Psoas muscle (tissue), 8 donors: ENCODE results near the gene MRPL1. TPM values are rescaled to one million over a fixed set of nuclear protein-coding genes. Genes with fewer than 3 reads are reported as not detected.

Experiments
- ATAC-seq, 4 donors: fragments of 200-7000 bp; cut with Tn5 transposase; one replicate each; pipeline ENCODE4 v1.9.1; 2020; ENCODE audit warnings: moderate library complexity in 3 of 4, mild to moderate bottlenecking in 2 of 4
- DNase-seq, 2 donors: peaks; one replicate each; pipeline ENCODE4 v3.0.0-alpha.2; 2020
- H3K27ac ChIP-seq: fragments of 200-600 bp; one replicate; pipeline ENCODE4 v1.8.0; 2022
- H3K27me3 ChIP-seq, 3 donors: fragments of 200-600 bp in 1 of 3; one replicate each; pipeline versions ENCODE4 v1.6.1 to v1.8.0; 2013 to 2022; ENCODE audit warnings: low read length in 2 of 3, mild to moderate bottlenecking in 2 of 3, moderate library complexity in 1 of 3; ENCODE audit not compliant: insufficient read depth in 3 of 3
- H3K36me3 ChIP-seq, 2 donors: fragments of 200-600 bp in 1 of 2; one replicate each; pipeline versions ENCODE4 v1.6.1 to v1.8.0; 2013 to 2022; ENCODE audit warnings: low read depth in 1 of 2, mild to moderate bottlenecking in 1 of 2, moderate library complexity in 1 of 2; ENCODE audit not compliant: insufficient read depth in 1 of 2
- H3K4me1 ChIP-seq: fragments of 200-600 bp; one replicate; pipeline ENCODE4 v1.8.0; 2022
- H3K4me3 ChIP-seq: fragments of 200-600 bp; one replicate; pipeline ENCODE4 v1.8.0; 2022; ENCODE audit warnings: mild to moderate bottlenecking
- H3K9me3 ChIP-seq: fragments of 200-600 bp; one replicate; pipeline ENCODE4 v1.8.0; 2022
- WGBS, 3 donors: extraction: QIAGEN DNeasy Blood & Tissue Kit; methylation state at CpG; one replicate each; pipeline versions ENCODE4 v1.1.6 to v1.1.7; 2013; 5-methylcytosine and 5-hydroxymethylcytosine counted together
- intact Hi-C, 2 donors: fragments of 100-400 bp; cut with DNase I; formaldehyde crosslinking; loops; one replicate each; pipeline versions ENCODE4 v1.11.0 to v1.14.2; 2022
- polyA plus RNA-seq, 3 donors: library from polyadenylated mRNA; stranded (reverse); fragments of 200-250 nt; gene quantifications; one replicate each; pipeline ENCODE4 v1.2.3, GENCODE V29; 2013
- total RNA-seq, 4 donors: library from RNA; stranded (reverse); fragmentation: NEBNext Ultra II Directional in 2 of 4; extraction: Animal tissue kit (Norgen Biotek cat#: 25700) in 2 of 4; gene quantifications; one replicate each; pipeline versions ENCODE4 v1.2.1 to v1.2.4, GENCODE V29; 2021 to 2023
- TF ChIP-seq, protein P1 (sequence below): fragments of 200-600 bp; IDR thresholded peaks from one replicate; pipeline ENCODE4 v1.8.0; 2022; ENCODE audit warnings: antibody characterized with exemption
- donor health status: healthy with polysubstance abuse.
- donor health status: DM: no; HTN: no; CAD: no; lungs with moderate emphysema.
- donor health status: Bipolar disorder and iron deficiency.
- donor health status: healthy.
- donor health status: DM: yes; HTN: yes; CAD: no.
- donor health status: DM: no; HTN: no; CAD: no.
- donor health status: DM: no; HTN: no; CAD: no.
- donor health status: DM: yes; HTN: yes; CAD: no.

MRPL1 gene
- total and polyA plus RNA-seq, 7 donors = 28.1 to 64.6 (median 38.3) TPM

- Histone ChIP-seq H3K27ac (no peak overlapping the region), H3K4me1 (no peaks in the 10 kb centered on the region), H3K4me3 (no peak overlapping the region), H3K9me3 (no peaks in the 10 kb centered on the region), H3K27me3 (no peaks in the 10 kb centered on the region), H3K36me3 (peaks cover 0 to 52% of the 10 kb centered on the region in 2 donors)
- TF ChIP-seq, protein P1, sequence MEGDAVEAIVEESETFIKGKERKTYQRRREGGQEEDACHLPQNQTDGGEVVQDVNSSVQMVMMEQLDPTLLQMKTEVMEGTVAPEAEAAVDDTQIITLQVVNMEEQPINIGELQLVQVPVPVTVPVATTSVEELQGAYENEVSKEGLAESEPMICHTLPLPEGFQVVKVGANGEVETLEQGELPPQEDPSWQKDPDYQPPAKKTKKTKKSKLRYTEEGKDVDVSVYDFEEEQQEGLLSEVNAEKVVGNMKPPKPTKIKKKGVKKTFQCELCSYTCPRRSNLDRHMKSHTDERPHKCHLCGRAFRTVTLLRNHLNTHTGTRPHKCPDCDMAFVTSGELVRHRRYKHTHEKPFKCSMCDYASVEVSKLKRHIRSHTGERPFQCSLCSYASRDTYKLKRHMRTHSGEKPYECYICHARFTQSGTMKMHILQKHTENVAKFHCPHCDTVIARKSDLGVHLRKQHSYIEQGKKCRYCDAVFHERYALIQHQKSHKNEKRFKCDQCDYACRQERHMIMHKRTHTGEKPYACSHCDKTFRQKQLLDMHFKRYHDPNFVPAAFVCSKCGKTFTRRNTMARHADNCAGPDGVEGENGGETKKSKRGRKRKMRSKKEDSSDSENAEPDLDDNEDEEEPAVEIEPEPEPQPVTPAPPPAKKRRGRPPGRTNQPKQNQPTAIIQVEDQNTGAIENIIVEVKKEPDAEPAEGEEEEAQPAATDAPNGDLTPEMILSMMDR = no peak
- DNase-seq (no peak), ATAC-seq (no peak)
- intact Hi-C loops = loop anchor here (5.0 to 10.0 kb wide), 2 partner anchors 563 to 910 kb away; no protein-coding TSS in a partner anchor
- 89 to 94% (median 93%) methylated on average over 3 of the region's 3 CpGs for WGBS, 3 donors
Observed at GRCh38 chr4:77954690-77955089, 92.1 kb downstream of the MRPL1 start.

- intact Hi-C loops = loop anchor here (5.0 to 10.0 kb wide), 2 partner anchors 560 to 908 kb away; no protein-coding TSS in a partner anchor
- H3K4me1 ChIP-seq = peaks cover 6% of the 10 kb centered on the region
- no peak for DNase-seq
Observed at GRCh38 chr4:77956917-77957316, 94.3 kb downstream of the MRPL1 start.

DNA sequence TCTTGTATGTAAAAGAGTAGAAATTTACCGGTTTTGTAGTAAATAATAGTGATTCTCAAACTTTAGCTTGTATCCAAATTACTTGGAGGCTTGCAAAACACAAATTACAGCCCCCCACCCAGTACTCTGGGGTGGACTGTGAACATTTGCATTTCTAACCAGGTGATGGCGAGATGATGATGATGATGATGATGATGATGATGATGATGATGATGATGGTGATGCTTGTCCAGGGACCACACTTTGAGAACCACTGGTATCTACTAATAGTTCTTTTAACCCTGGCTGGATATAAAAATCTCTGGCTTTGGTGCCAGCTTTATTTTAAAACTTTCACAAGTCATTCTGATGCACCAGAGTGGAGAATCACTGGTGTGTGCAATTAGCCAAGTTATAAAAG is 96.3 kb downstream of the MRPL1 start:
- ATAC-seq (no peak), DNase-seq (no peak)
- Histone ChIP-seq H3K36me3 (peaks cover 0 to 10% of the 10 kb centered on the region in 2 donors), H3K4me3 (no peak overlapping the region), H3K27me3 (no peaks in the 10 kb centered on the region), H3K27ac (no peak overlapping the region), H3K9me3 (no peaks in the 10 kb centered on the region), H3K4me1 (peaks cover 6% of the 10 kb centered on the region)
- intact Hi-C loops = loop anchor here (5.0 to 10.0 kb wide), 2 partner anchors 558 to 906 kb away; no protein-coding TSS in a partner anchor
- TF ChIP-seq, protein P1 = no peak
- 75 to 78% (median 78%) methylated on average over 2 of the region's 2 CpGs for WGBS, 3 donors

More at GRCh38 chr4:77956917-77957316, 94.3 kb downstream of the MRPL1 start:
- Histone ChIP-seq H3K9me3 (no peaks in the 10 kb centered on the region), H3K27me3 (no peaks in the 10 kb centered on the region), H3K27ac (no peak overlapping the region), H3K4me3 (no peak overlapping the region), H3K36me3 (peaks cover 0 to 29% of the 10 kb centered on the region in 2 donors)
- ATAC-seq = no peak
- 90 to 95% (median 92%) methylated on average over 5 of the region's 5 CpGs for WGBS, 3 donors
- TF ChIP-seq, protein P1 = no peak

DNA sequence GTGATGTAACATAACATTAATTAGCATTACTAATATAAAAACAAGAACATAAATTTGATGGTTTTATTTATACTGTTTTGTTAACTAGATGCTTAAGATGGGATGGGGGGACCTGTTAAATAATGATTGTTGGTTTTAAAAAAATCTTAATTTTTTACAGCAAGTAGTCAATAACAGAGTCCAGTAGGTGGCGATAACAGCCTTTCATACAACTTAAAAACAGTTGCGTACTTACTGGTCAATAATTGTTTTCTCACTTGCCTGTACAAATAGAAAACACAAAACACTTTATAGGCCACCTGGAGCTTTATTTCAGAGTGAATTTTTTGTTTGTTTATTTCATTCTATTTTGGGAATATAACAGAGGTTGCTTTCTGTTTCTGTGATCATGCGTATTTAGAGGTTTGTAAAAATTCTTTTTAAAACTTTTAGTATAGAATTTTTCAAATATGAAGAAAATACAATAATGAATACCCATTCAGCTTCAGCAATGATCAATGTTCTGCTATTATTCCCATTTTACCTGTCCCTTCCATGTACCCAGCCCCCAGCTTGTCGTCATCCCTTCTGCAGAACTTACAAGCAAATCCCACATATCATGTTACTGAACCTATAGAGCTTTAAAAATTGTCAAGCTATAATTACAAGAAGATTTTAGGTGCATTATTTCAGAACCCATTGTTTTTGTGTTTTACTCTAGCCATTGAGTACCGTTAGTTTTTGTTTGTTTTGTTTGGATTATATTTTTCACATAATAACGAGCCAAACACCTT is 97.1 kb downstream of the MRPL1 start:
- peak in 2 of 4 donors; percentile 47 to 85 for ATAC-seq
- H3K27me3 ChIP-seq = no peaks in the 10 kb centered on the region
- no peaks in the 10 kb centered on the region for H3K9me3 ChIP-seq
- no peak overlapping the region for H3K27ac ChIP-seq
- WGBS, 3 donors = 40 to 57% (median 40%) methylated on average over 6 of the region's 6 CpGs
- H3K4me3 ChIP-seq = peak overlapping the region; percentile 51
- intact Hi-C loops = loop anchor here (5.0 to 10.0 kb wide), 2 partner anchors 558 to 905 kb away; no protein-coding TSS in a partner anchor
- H3K4me1 ChIP-seq = peaks cover 6% of the 10 kb centered on the region
- no peak for DNase-seq
- peaks cover 0 to 4% of the 10 kb centered on the region in 2 donors for H3K36me3 ChIP-seq
- TF ChIP-seq, protein P1 = peak; percentile 74
